ENCODE results near the gene NCOA3. TPM values are rescaled to one million over a fixed set of nuclear protein-coding genes. Genes with fewer than 3 reads are reported as not detected.

NCOA3 gene
- total and polyA plus RNA-seq, 2 experiments from 2014 or later = 6.7 to 25.8 TPM

GRCh38 chr20:47531458-47531857, 29.8 kb downstream of the NCOA3 start (continued):
- TF ChIP-seq ZNF462 (CRISPR knock-in tag; IDR thresholded peaks at IDR 0.05) (no peak), NANOG (IDR thresholded peaks at IDR 0.05; ENCODE audit: borderline replicate concordance) (no peak), ZNF114 (CRISPR knock-in tag; IDR thresholded peaks at IDR 0.05) (no peak), ETS1 (IDR thresholded peaks at IDR 0.05) (no peak), REST (IDR thresholded peaks at IDR 0.05; ENCODE audit: unreplicated experiment) (no peak), STAT1 (IDR thresholded peaks at IDR 0.05; ENCODE audit: unreplicated experiment) (no peak), JUNB (IDR thresholded peaks at IDR 0.05; ENCODE audit: unreplicated experiment) (no peak), CREB1 (CRISPR knock-in tag; IDR thresholded peaks at IDR 0.05; ENCODE audit: low read depth) (no peak), EZH2 (IDR thresholded peaks at IDR 0.05; ENCODE audit: low read depth, unreplicated experiment) (no peak), ZNF331 (CRISPR knock-in tag; IDR thresholded peaks at IDR 0.05; ENCODE audit: low read depth) (no peak)

Measured in GM23338 (cell line).